CD4-positive, alpha-beta T cell treated with Interleukin-10 for 1 hour (primary cell): ENCODE measurements around the gene FBXO40.

Experiments
- DNase-seq: peaks from one replicate; pipeline ENCODE4 v3.0.0-alpha.2; 2020

FBXO40 gene

DNA sequence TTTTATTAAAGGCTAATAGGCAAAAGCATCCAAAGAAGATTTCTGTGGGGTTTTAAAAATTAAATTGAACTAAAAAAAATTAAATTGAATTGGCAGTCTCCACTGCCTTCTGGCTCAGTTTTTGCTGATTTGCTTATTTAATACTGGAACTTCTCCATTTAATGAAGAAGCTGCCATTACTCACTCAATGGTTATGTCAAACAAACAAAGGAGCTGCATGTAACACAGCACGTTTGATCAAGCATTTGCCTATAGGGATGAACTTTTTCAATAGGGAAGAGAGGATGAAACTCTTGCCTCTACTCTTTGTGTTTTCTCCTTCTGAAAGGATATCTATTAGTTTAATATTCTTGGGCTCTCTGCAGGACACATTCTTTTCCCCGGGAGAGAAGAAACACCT lies 72.3 kb downstream of the FBXO40 start:
- DNase-seq, result no peak

- no peak for DNase-seq
Observed at GRCh38 chr3:121667333-121667732, 74.2 kb downstream of the FBXO40 start.

DNA sequence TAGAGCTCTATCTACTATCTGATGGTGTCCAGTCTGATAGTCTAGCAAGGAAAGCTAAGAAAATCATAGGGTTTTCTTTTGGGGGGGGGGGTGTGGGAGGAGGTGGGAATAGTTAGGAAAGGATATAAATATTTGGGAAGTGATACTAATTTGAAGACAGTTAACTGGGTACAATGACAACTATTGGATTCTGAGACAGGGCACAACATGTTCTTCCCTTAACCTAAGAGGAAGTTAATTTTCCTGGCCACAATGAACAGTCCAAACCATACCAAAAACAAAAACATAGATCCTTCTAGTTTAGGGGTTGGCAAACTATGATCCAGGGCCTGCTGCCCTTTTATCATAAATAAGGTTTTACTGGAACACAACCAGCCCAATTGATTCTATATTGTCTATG lies 77.5 kb downstream of the FBXO40 start:
- no peak for DNase-seq

DNA sequence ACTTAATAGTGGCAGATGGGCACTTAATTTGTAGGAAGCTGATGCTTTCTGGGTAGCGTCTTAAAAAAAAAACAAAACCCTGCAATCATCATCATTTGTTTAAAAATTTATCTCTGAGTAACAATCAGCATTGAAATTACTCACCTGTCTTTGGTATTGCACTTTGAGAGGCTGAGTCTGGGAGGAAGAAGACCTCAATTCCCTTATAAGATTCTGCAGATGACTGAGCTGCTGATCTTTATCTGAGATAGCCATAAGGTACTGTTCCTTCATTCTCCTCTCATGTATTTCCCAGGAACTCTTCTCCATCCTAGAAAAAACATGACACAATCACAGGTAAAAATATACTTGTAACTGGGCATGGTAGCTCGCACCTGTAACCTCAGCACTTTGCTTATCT lies 84.0 kb downstream of the FBXO40 start:
- DNase-seq, result no peak
